NCI-H526 (cell line): ENCODE data around the gene LIMA1.
"Not testable (repeated sequence)": the region's sequence is repeated elsewhere in the genome, so short reads cannot be mapped to it uniquely, and the experiment has no call there.

Source experiments
- DNase-seq, 2 experiments: peaks; one replicate each; lab custom pipeline; 2025; lab: John Stamatoyannopoulos, UW

The LIMA1 gene

GRCh38 chr12:50185970-50186663 lies 97.2 kb downstream of the LIMA1 start:
- DNase-seq = no peak

DNA sequence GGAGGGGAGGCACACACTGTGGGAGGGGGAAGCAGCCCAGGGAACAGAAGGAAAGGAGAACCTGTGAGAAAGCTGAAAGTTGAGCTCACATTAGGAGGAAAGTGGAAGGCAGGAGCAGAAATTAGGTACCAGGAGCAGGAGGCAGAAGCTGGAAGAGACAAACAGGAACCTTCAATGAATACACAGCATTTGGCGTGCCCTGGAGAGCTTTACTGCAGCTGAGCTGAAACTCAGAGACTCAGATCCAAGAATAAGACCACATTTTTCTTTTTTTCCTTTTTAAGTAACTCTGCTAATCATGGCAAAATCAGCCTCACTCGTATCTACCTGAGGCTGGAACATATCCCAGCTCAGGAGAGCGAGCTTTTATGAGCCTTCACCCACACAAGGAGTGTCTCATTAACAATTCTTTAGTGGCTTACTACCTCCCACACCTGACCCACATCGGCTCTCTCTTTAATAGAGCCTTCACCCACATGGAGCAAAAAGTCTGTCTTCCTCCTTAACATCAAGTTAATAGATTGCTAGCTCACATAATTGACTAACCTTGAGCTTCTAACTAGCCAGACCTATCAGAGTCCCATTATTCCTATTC lies 97.9 kb downstream of the LIMA1 start:
- no peak for DNase-seq

- DNase-seq = peak in 1 of 2 experiments; percentile 46
Observed at GRCh38 chr12:50184261-50184660, 99.1 kb downstream of the LIMA1 start.

DNA sequence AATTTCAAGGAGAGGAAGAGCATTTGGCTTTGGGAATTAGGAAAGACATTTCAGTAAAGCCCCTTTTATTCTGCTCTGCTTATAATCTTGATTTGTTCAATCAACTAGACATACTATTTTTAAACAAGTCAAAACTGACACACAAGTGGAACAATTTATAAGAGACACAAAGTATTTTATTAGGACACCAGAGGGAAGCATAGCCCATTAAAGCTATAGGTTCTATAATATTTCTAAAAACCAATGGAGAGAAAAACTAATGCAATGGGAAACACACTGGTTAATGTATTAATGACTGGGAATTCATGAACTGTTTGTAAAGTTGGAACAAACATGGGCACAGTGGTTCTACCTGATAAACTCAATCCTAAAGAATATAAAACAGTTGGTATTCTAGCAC lies 100.9 kb downstream of the LIMA1 start:
- no peak for DNase-seq

GRCh38 chr12:50181691-50182090 lies 101.6 kb downstream of the LIMA1 start:
- no peak for DNase-seq

- no peak for DNase-seq
Observed at GRCh38 chr12:50175716-50176026, 107.6 kb downstream of the LIMA1 start.

GRCh38 chr12:50174971-50175715 lies 108.2 kb downstream of the LIMA1 start:
- peak; percentile 21 to 78 for DNase-seq

- DNase-seq = peak; percentile 95 to 98
Observed at GRCh38 chr12:50167049-50167828, 116.1 kb downstream of the LIMA1 start, which contains the start of gene CERS5. Gene CERS5, minus strand, starts transcription at chr12:50167369. Its CDS starts 72 bp downstream, at chr12:50167297.

DNA sequence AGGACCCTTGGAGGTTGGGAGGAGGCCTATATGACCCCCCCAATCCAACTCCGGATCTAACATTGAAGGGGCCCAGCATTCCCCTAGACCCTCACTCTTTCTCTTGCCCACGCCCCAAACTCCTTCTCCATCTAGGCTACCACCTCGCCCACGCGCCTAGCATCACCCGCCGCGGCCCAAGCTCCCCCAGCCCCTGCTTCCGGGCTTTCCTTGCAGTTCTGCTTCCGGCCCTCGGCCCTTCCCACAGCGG lies 116.6 kb downstream of the LIMA1 start:
- no peak for DNase-seq

GRCh38 chr12:50164963-50165362 lies 118.4 kb downstream of the LIMA1 start:
- DNase-seq = no peak

- DNase-seq = no peak
Observed at GRCh38 chr12:50162230-50162629, 121.1 kb downstream of the LIMA1 start.

- no peak for DNase-seq
Observed at GRCh38 chr12:50160643-50161042, 122.7 kb downstream of the LIMA1 start.

- DNase-seq = no peak
Observed at GRCh38 chr12:50157259-50157658, 126.1 kb downstream of the LIMA1 start.

DNA sequence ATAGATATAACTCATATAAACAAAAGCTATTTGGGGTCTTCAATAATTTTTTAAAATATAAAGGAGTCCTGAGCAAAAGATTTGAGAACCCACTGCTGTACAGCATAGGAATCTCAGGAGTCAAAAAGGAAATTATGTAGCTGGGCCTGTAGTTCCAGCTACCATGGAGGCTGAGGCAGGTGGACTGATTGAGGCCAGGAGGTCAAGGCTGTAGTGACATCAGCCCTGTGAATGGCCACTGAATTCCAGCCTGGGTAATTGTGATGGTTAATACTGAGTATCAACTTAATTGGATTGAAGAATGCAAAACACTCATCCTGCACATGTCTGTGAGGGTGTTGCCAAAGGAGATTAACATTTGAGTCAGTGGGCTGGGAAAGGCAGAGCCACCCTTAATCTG lies 126.7 kb downstream of the LIMA1 start:
- no peak for DNase-seq

DNA sequence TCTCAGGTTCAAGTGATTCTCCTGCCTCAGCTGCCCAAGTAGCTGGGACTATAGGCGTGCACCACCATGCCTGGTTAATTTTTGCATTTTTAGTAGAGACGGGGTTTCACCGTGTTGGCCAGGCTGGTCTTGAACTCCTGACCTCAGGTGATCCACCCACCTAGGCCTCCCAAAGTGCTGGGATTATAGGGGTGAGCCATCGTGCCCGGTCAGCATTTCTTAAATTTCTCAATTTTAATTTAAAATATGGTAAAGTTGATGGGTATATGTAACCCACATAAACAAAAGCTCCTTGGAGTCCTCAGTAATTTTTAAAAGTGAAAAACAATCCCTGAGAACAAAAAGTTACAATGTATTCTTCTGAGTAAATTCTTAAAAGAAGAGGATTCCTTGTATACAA lies 128.4 kb downstream of the LIMA1 start:
- not testable (repeated sequence) for DNase-seq

GRCh38 chr12:50151047-50151687 lies 132.2 kb downstream of the LIMA1 start:
- no peak for DNase-seq

GRCh38 chr12:50149311-50149710 lies 134.0 kb downstream of the LIMA1 start:
- no peak for DNase-seq

- DNase-seq = not testable (repeated sequence)
Observed at GRCh38 chr12:50148011-50148410, 135.3 kb downstream of the LIMA1 start.

DNA sequence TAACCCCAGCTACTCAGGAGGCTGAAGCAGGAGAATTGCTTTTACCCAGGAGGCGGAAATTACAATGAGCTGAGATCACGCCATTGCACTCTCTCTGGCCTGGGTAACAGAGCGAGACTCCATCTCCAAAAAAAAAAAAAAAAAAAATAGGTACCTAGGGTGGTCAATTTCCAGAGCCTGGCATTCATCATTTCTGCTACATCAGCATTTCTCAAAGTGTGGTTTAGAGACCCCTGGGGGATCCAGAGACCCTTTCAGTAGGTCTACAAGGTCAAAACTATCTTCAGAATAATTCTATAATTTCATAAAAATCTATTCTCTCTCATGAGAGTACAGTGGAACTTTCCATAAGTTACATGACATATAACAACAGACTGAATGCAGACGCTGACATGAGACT lies 136.0 kb downstream of the LIMA1 start:
- DNase-seq = no peak

DNA sequence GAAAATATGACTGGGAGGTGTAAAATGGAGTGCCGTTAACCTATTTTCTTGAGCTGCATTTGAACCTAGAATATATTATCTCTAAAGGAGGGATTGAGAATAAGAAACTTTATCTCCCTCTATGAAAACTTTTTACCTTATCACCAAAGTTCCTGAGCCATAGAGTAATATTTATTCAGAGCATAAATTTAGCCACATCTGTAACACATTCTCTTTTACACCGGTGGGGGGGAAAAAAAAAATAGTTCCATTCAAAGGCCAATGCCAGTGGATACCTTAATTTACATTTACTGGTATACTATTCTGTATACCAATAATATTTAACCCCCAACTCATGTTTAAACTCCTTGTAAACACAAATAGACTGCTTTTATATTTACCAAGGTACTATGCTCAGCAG lies 137.9 kb downstream of the LIMA1 start:
- DNase-seq = no peak

DNA sequence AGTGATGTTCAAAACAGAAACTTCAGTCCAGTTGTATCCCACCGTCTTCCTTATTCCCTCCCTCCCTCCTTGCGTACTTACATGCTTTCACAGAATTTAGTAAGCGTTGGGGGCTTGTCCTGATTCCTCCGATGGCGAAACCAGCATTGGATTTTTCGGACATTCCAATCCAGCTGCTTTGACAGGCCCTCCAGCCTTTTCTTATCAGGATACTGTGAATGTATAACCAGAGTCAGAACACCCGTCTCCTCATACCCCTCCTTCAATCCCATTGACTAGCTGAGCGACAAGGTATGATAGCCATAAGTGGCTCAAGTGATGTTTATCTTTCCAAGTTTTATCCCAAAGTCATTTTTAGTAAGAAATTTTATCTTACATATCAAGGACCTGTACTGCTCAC lies 140.3 kb downstream of the LIMA1 start:
- DNase-seq = no peak

DNA sequence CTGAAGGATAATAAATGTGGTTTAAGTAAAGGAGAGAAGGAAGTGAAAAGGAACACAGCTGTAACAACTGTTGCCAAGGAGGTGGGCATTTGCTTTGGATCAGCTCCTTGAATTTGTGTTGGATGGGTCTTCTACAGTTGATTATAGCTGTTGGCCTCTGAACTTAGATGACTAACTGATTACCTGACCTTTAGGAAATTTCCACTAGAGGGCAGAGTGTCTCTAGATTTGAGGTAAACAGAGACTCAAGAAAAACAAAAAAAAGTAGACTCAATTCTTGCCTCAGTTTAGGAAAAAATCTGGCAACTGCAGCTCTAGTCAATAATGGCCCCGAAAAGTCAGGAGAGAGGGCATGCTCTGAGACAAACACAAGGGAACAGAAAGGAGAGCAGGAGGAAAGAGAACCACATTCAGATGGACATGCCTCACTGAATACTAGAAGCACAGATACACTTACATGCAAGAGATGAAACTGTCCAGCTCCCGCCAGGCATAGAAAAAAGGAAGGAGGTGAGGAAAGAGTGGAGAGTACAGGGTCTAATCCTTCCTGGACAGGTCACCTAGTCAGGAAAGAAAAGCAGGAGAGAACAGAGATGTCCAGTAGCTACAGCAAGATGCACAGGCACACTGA lies 150.7 kb downstream of the LIMA1 start:
- DNase-seq = peak; percentile 41 to 51
